ENCODE measurements around the gene IL12RB2. TPM values are rescaled to one million over a fixed set of nuclear protein-coding genes. Genes with fewer than 3 reads are reported as not detected.

IL12RB2 gene
- total RNA-seq, 4 donors from 2014 or later, result 1.3 to 7.6 (median 3.5) TPM

DNA sequence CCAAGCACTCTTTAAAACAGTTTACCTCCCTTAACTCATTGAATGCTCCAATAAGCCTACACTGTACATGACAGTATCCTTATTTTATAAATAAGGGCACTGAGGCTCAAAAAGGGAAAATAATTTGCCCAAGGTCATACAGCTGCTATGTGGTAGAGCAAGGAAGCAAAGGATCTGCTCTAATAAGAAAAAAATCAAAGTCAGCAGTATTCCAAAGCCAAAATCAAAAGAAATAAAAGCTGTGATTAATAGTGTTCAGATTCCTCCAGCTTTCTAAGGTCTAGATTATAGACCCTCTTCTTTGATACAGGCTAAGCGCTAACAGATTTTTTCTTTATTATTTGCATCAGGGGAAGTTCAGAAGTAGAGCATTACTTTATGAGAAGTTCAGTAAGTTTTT is 39.3 kb downstream of the IL12RB2 start:
- TF ChIP-seq POLR2A (IDR thresholded peaks at IDR 0.05) (no peak), CTCF (IDR thresholded peaks at IDR 0.05) (no peak)
- H3K9me3 ChIP-seq, result no peaks in the 10 kb centered on the region
- H3K27ac ChIP-seq, result peak overlapping the region in 3 of 4 donors; percentile 71 to 85 (median 84)
- no peak for DNase-seq
- intact Hi-C loops (cut with DNase I), result loop anchor here (5.0 kb wide), 1 partner anchor 155 kb away; no protein-coding TSS in a partner anchor
- H3K4me3 ChIP-seq, result no peak overlapping the region
- peaks cover 0 to 51% (median 11%) of the 10 kb centered on the region in 3 donors for H3K4me1 ChIP-seq
- no peaks in the 10 kb centered on the region for H3K27me3 ChIP-seq
- H3K36me3 ChIP-seq, result no peaks in the 10 kb centered on the region
- WGBS, 2 donors, result 84 to 89% methylated on average over 1 of the region's 1 CpG

GRCh38 chr1:67347688-67348472 is 40.2 kb downstream of the IL12RB2 start:
- Histone ChIP-seq H3K27ac (peak overlapping the region; percentile 71 to 85 (median 81)), H3K4me3 (peak overlapping the region in 3 of 4 donors; percentile 8 to 28 (median 12))
- WGBS, 2 donors, result 33 to 45% methylated on average over 12 of the region's 12 CpGs

DNA sequence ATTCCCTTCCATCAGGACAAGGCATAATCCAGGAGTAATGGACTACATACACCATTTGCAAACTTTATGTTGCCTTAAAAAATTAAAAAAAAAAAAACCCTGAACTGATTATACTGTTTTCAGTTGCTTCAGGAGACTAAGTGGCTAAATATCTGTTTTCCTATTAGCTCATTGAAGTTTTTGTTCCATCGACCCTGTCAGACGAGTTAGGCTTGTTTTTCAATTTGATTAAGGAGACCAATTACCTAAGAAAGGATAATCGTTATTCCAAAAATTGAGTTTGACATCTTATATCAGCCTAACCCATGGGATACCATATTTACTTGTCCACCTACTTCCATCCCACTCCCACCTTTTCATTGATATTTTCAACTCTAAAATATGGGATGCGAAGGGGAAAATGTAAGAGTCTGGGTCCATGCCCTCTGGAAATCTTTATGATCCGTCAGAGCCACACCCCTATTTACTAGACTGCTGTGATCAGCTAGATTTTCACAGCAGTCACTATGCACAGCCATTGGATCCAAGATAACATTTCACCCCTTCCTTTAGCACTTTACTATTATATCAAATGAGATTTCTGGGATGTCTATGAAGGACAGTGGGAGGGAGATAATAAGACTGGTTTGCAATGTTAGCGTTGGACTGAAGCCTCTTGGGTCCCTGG is 41.0 kb downstream of the IL12RB2 start:
- intact Hi-C loops (cut with DNase I), result loop anchor here (5.0 kb wide), 1 partner anchor 154 kb away; no protein-coding TSS in a partner anchor
- peak overlapping the region; percentile 71 to 85 (median 81) for H3K27ac ChIP-seq
- WGBS, 2 donors, result 55 to 60% methylated on average over 6 of the region's 6 CpGs

More at GRCh38 chr1:67347688-67348472, 40.2 kb downstream of the IL12RB2 start:
- Histone ChIP-seq H3K27me3 (no peaks in the 10 kb centered on the region), H3K4me1 (peaks cover 0 to 59% (median 11%) of the 10 kb centered on the region in 3 donors), H3K36me3 (no peaks in the 10 kb centered on the region), H3K9me3 (no peaks in the 10 kb centered on the region)
- intact Hi-C loops (cut with DNase I), result loop anchor here (5.0 kb wide), 1 partner anchor 154 kb away; no protein-coding TSS in a partner anchor
- DNase-seq, result no peak
- TF ChIP-seq CTCF (IDR thresholded peaks at IDR 0.05), result peak; percentile 20 to 84 (median 69)
- TF ChIP-seq POLR2A (IDR thresholded peaks at IDR 0.05), result no peak

GRCh38 chr1:67350783-67351182 is 43.1 kb downstream of the IL12RB2 start:
- Histone ChIP-seq H3K27ac (peak overlapping the region in 2 of 4 donors; percentile 7 to 19), H3K36me3 (no peaks in the 10 kb centered on the region), H3K27me3 (no peaks in the 10 kb centered on the region), H3K9me3 (no peaks in the 10 kb centered on the region), H3K4me3 (no peak overlapping the region), H3K4me1 (peaks cover 0 to 72% (median 11%) of the 10 kb centered on the region in 3 donors)
- intact Hi-C loops (cut with DNase I), result no loop called here
- no peak for DNase-seq
- WGBS, 2 donors, result 10 to 42% methylated on average over 2 of the region's 2 CpGs
- TF ChIP-seq CTCF (IDR thresholded peaks at IDR 0.05) (no peak), POLR2A (IDR thresholded peaks at IDR 0.05) (no peak)

More for the DNA sequence above, 41.0 kb downstream of the IL12RB2 start:
- Histone ChIP-seq H3K9me3 (no peaks in the 10 kb centered on the region), H3K4me3 (peak overlapping the region in 2 of 4 donors; percentile 8 to 28), H3K4me1 (peaks cover 0 to 59% (median 11%) of the 10 kb centered on the region in 3 donors), H3K27me3 (no peaks in the 10 kb centered on the region), H3K36me3 (no peaks in the 10 kb centered on the region)
- TF ChIP-seq POLR2A (IDR thresholded peaks at IDR 0.05), result no peak
- no peak for TF ChIP-seq CTCF (IDR thresholded peaks at IDR 0.05)
- DNase-seq, result no peak

GRCh38 chr1:67352211-67352610 is 44.5 kb downstream of the IL12RB2 start:
- Histone ChIP-seq H3K36me3 (no peaks in the 10 kb centered on the region), H3K27me3 (no peaks in the 10 kb centered on the region), H3K4me1 (peaks cover 0 to 82% (median 22%) of the 10 kb centered on the region in 3 donors), H3K4me3 (no peak overlapping the region), H3K27ac (no peak overlapping the region), H3K9me3 (no peaks in the 10 kb centered on the region)
- intact Hi-C loops (cut with DNase I), result no loop called here
- TF ChIP-seq POLR2A (IDR thresholded peaks at IDR 0.05), result no peak
- no peak for TF ChIP-seq CTCF (IDR thresholded peaks at IDR 0.05)
- no peak for DNase-seq
